IMR-90 (cell line): ENCODE measurements around the gene CD151. TPM values are rescaled to one million over a fixed set of nuclear protein-coding genes. Genes with fewer than 3 reads are reported as not detected.

Experiments
- ATAC-seq: fragments of 200-7000 bp; cut with Tn5 transposase; 2 replicates; pipeline ENCODE4 v1.9.1; 2020; ENCODE audit warnings: low read depth, mild to moderate bottlenecking, moderate library complexity
- BruUV-seq: library from RNA; stranded (reverse); fragments of 400-500 nt; replicated peaks from 2 replicates; lab custom pipeline; 2021; lab: Mats Ljungman, UMichigan
- CTCF ChIA-PET: fragments of 300-600 bp; formaldehyde crosslinking; extraction: SDS; loops from one replicate; lab custom pipeline; 2021; ENCODE audit warnings: antibody characterized with exemption; lab: Yijun Ruan, JAX
- POLR2A ChIA-PET: fragments of 300-600 bp; sonication (Branson Sonifier 250); formaldehyde crosslinking; loops from one replicate; lab custom pipeline; 2022; ENCODE audit warnings: antibody characterized with exemption; ENCODE audit not compliant: unreplicated experiment; lab: Charles Lee
- DNase-seq: peaks from one replicate; pipeline ENCODE4 v3.0.0; 2013
- H2AFZ ChIP-seq: replicated peaks from 2 replicates; pipeline ENCODE3; 2013; ENCODE audit warnings: low read length, mild to moderate bottlenecking; ENCODE audit not compliant: poor library complexity
- H2AK5ac ChIP-seq: 2 replicates; pipeline ENCODE4 v1.6.1; 2013; ENCODE audit warnings: low read depth, low read length, inconsistent platforms
- H2AK9ac ChIP-seq: replicated peaks from 2 replicates; pipeline ENCODE3; 2013; ENCODE audit warnings: mild to moderate bottlenecking, low read depth, low read length, moderate library complexity; ENCODE audit not compliant: poor library complexity
- H2BK120ac ChIP-seq: 2 replicates; pipeline ENCODE4 v1.6.1; 2013; ENCODE audit warnings: low read depth, low read length, inconsistent platforms
- H2BK15ac ChIP-seq: 3 replicates; pipeline ENCODE4 v1.6.1; 2013; ENCODE audit warnings: low read depth, low read length, inconsistent platforms
- H2BK20ac ChIP-seq: 2 replicates; pipeline ENCODE4 v1.6.1; 2013; ENCODE audit warnings: low read depth, mild to moderate bottlenecking, inconsistent platforms, low read length, moderate library complexity
- H2BK5ac ChIP-seq: 2 replicates; pipeline ENCODE4 v1.6.1; 2013; ENCODE audit warnings: mild to moderate bottlenecking, low read depth, low read length, inconsistent platforms; ENCODE audit not compliant: poor library complexity, severe bottlenecking
- H3K14ac ChIP-seq: replicated peaks from 2 replicates; pipeline ENCODE4 v1.6.1; 2013; ENCODE audit warnings: low read depth, low read length, inconsistent platforms
- H3K18ac ChIP-seq: 2 replicates; pipeline ENCODE4 v1.6.1; 2013; ENCODE audit warnings: low read depth, low read length, control low read depth
- H3K23ac ChIP-seq: 2 replicates; pipeline ENCODE4 v1.6.1; 2013; ENCODE audit warnings: low read depth, low read length, inconsistent platforms
- H3K27ac ChIP-seq: 2 replicates; pipeline ENCODE4 v1.5.1; 2013; ENCODE audit warnings: mild to moderate bottlenecking, control low read depth, low read length; ENCODE audit not compliant: insufficient read depth
- H3K27me3 ChIP-seq: 2 replicates; pipeline ENCODE4 v1.6.1; 2013; ENCODE audit warnings: low read length; ENCODE audit not compliant: control insufficient read depth, insufficient read depth
- H3K36me3 ChIP-seq: 2 replicates; pipeline ENCODE4 v1.6.1; 2013; ENCODE audit warnings: low read length, mixed read lengths; ENCODE audit not compliant: control insufficient read depth, insufficient read depth
- H3K4ac ChIP-seq: 2 replicates; pipeline ENCODE4 v1.6.1; 2013; ENCODE audit warnings: low read depth, low read length, inconsistent platforms
- H3K4me1 ChIP-seq: 2 replicates; pipeline ENCODE4 v1.6.1; 2013; ENCODE audit warnings: low read length, mixed read lengths; ENCODE audit not compliant: control insufficient read depth, insufficient read depth
- H3K4me2 ChIP-seq: 2 replicates; pipeline ENCODE4 v1.6.1; 2013; ENCODE audit warnings: low read depth, mild to moderate bottlenecking, control low read depth, low read length, moderate library complexity
- H3K4me3 ChIP-seq: 2 replicates; pipeline ENCODE4 v1.5.1; 2013; ENCODE audit warnings: low read depth, mild to moderate bottlenecking, control low read depth, low read length, moderate library complexity; ENCODE audit not compliant: insufficient read depth
- H3K56ac ChIP-seq: 2 replicates; pipeline ENCODE4 v1.6.1; 2013; ENCODE audit warnings: low read length, inconsistent platforms; ENCODE audit not compliant: insufficient read depth; ENCODE audit errors: extremely low read depth
- H3K79me1 ChIP-seq, 2 experiments: 2 replicates each; pipeline ENCODE4 v1.6.1; 2013; ENCODE audit warnings: low read length in 2 of 2, inconsistent platforms in 1 of 2, low read depth in 1 of 2
- H3K9ac ChIP-seq: 2 replicates; pipeline ENCODE4 v1.6.1; 2013; ENCODE audit warnings: low read depth, low read length, control low read depth
- H3K9me1 ChIP-seq: 2 replicates; pipeline ENCODE4 v1.6.1; 2013; ENCODE audit warnings: low read length, inconsistent platforms; ENCODE audit not compliant: insufficient read depth
- H3K9me3 ChIP-seq: 2 replicates; pipeline ENCODE4 v1.6.1; 2013; ENCODE audit warnings: low read length; ENCODE audit not compliant: control insufficient read depth, insufficient read depth
- H4K20me1 ChIP-seq: 2 replicates; pipeline ENCODE4 v1.6.1; 2013; ENCODE audit warnings: low read length, inconsistent platforms; ENCODE audit not compliant: insufficient read depth
- H4K5ac ChIP-seq: 2 replicates; pipeline ENCODE4 v1.6.1; 2013; ENCODE audit warnings: mild to moderate bottlenecking, low read depth, low read length, control low read depth
- H4K8ac ChIP-seq, 2 experiments: 2 replicates each; pipeline ENCODE4 v1.6.1; 2013; ENCODE audit warnings: low read depth in 2 of 2, low read length in 2 of 2, control low read depth in 1 of 2, inconsistent platforms in 1 of 2
- H4K91ac ChIP-seq: 2 replicates; pipeline ENCODE4 v1.6.1; 2013; ENCODE audit warnings: low read depth, low read length, inconsistent platforms; ENCODE audit not compliant: insufficient read depth
- CHD1 ChIP-seq: IDR thresholded peaks from 2 replicates; pipeline ENCODE4 v1.6.1; 2012; ENCODE audit warnings: low read depth, low read length, improper control_type of control experiment
- ELK1 ChIP-seq: fragments of 150-350 bp; IDR thresholded peaks from 2 replicates; pipeline ENCODE4 v1.6.1; 2016; ENCODE audit warnings: low read depth, mild to moderate bottlenecking, low read length, moderate library complexity, borderline replicate concordance
- FOS ChIP-seq: fragments of 150-350 bp; IDR thresholded peaks from 2 replicates; pipeline ENCODE4 v1.6.1; 2016; ENCODE audit warnings: low read depth, low read length
- MAFK ChIP-seq: IDR thresholded peaks from 2 replicates; pipeline ENCODE4 v1.6.1; 2012; ENCODE audit warnings: low read depth, low read length, improper control_type of control experiment
- MAZ ChIP-seq: IDR thresholded peaks from 2 replicates; pipeline ENCODE4 v1.6.1; 2012; ENCODE audit warnings: low read depth, mild to moderate bottlenecking, low read length, improper control_type of control experiment, moderate library complexity, borderline replicate concordance
- MXI1 ChIP-seq: IDR thresholded peaks from 2 replicates; pipeline ENCODE4 v1.6.1; 2012; ENCODE audit warnings: low read depth, mild to moderate bottlenecking, low read length, moderate library complexity, borderline replicate concordance
- NFE2L2 ChIP-seq: fragments of 150-350 bp; IDR thresholded peaks from 2 replicates; pipeline ENCODE4 v1.6.1; 2016; ENCODE audit warnings: low read depth, mild to moderate bottlenecking, low read length
- POLR2A ChIP-seq: IDR thresholded peaks from 2 replicates; pipeline ENCODE4 v1.6.1; 2012; ENCODE audit warnings: mild to moderate bottlenecking, low read depth, low read length
- RAD21 ChIP-seq: IDR thresholded peaks from 2 replicates; pipeline ENCODE4 v1.6.1; 2012; ENCODE audit warnings: low read length, improper control_type of control experiment
- RCOR1 ChIP-seq: IDR thresholded peaks from 2 replicates; pipeline ENCODE4 v1.6.1; 2012; ENCODE audit warnings: mild to moderate bottlenecking, low read length, improper control_type of control experiment; ENCODE audit not compliant: insufficient replicate concordance
- RFX5 ChIP-seq: IDR thresholded peaks from 2 replicates; pipeline ENCODE4 v1.8.0; 2012; ENCODE audit warnings: low read depth, mild to moderate bottlenecking, low read length, moderate library complexity
- SMC3 ChIP-seq: fragments of 150-350 bp; IDR thresholded peaks from 2 replicates; pipeline ENCODE4 v1.6.1; 2016; ENCODE audit warnings: low read depth, mild to moderate bottlenecking, antibody characterized with exemption, low read length, moderate library complexity
- USF2 ChIP-seq: fragments of 150-350 bp; IDR thresholded peaks from 2 replicates; pipeline ENCODE4 v1.6.1; 2017; ENCODE audit warnings: mild to moderate bottlenecking, antibody characterized with exemption, low read length, low read depth
- WGBS, 2 experiments: methylation state at CpG; one replicate each; pipeline versions ENCODE4 v1.1.5 to v1.1.7; 2013; ENCODE audit warnings: missing lambda C conversion rate in 2 of 2; ENCODE audit not compliant: insufficient read length in 1 of 2; ENCODE audit errors: extremely low coverage in 2 of 2; 5-methylcytosine and 5-hydroxymethylcytosine counted together
- dilution Hi-C: fragments of 300-500 bp; cut with HindIII; formaldehyde crosslinking; loops from one replicate; pipeline ENCODE4 v1.14.3; 2018; ENCODE audit warnings: low sequenced_read_pairs; ENCODE audit not compliant: unreplicated experiment
- in situ Hi-C: fragments of 300-500 bp; cut with MboI; formaldehyde crosslinking; loops from 3 replicates; pipeline ENCODE4 v1.14.3; 2019; ENCODE audit warnings: low sequenced_read_pairs, inconsistent platforms, mixed read lengths
- intact Hi-C: fragments of 100-400 bp; cut with micrococcal nuclease; formaldehyde crosslinking; loops from 2 replicates; pipeline ENCODE4 v1.10.0; 2022
- polyA plus RNA-seq, 3 experiments: library from polyadenylated mRNA; depleted of rRNA; stranded (reverse); fragments of >200 nt; gene quantifications; 2 replicates each; pipeline ENCODE4 v1.2.3, GENCODE V29; 2012; ENCODE audit warnings: low replicate concordance in 1 of 3
- total RNA-seq: library from RNA; depleted of rRNA; stranded (reverse); fragments of >200 nt; gene quantifications from 2 replicates; pipeline ENCODE4 v1.2.3, GENCODE V29; 2012
- TF ChIP-seq, protein P1 (sequence below): conservative IDR thresholded peaks from 2 replicates; pipeline ENCODE4 v1.5.1; 2012; ENCODE audit warnings: mild to moderate bottlenecking, low read depth, low read length, improper control_type of control experiment

CD151 gene
- total and polyA plus RNA-seq, 2 of the 4 experiments (the other 2 are of a cell fraction) = 1,150 to 1,267 TPM

DNA sequence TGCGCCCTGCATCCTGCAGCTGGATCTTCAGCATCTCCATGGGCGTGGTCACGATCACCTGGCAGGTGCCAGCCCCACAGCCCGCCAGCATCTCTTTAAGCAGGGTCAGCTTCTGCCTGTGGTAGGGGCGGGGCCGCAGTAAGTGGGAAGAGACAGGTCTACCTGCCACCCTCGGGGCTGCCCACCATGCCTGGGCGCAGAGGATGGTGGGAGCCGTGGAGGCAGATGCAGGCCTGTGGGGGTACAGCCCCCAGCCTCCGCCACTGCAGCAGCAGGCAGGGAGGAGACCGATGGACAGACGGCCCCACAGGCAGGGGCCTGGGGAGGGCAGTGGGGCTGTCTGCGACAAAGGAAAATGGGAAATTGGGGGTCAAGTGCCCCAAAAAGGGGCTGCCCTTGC lies 39.9 kb upstream of the CD151 start:
- CTCF ChIA-PET = no interaction called here
- Histone ChIP-seq H4K20me1 (peaks cover 17% of the 10 kb centered on the region), H3K18ac (no peak overlapping the region), H3K9me3 (no peaks in the 10 kb centered on the region), H2BK5ac (no peak overlapping the region), H2AFZ (no peak overlapping the region), H2BK120ac (no peak overlapping the region), H3K4me2 (no peak overlapping the region), H3K4me3 (no peak overlapping the region), H3K56ac (no peak overlapping the region), H3K9me1 (peaks cover 6% of the 10 kb centered on the region; the same call in 1 of the 2 replicates), H2BK15ac (no peak overlapping the region), H2BK20ac (no peak overlapping the region), H3K27ac (no peak overlapping the region), H3K23ac (no peak overlapping the region), H4K91ac (no peak overlapping the region), H3K36me3 (peaks cover 23% of the 10 kb centered on the region; the same call in 1 of the 2 replicates), H3K14ac (no peak overlapping the region), H2AK9ac (no peak overlapping the region), H4K5ac (no peak overlapping the region), H4K8ac (no peak overlapping the region), H3K27me3 (no peaks in the 10 kb centered on the region), H3K79me1 (peaks cover 0 to 27% of the 10 kb centered on the region in 2 experiments; a peak in 3 of 4 replicates), H2AK5ac (no peak overlapping the region), H3K4me1 (peaks cover 14% of the 10 kb centered on the region), H3K4ac (no peak overlapping the region), H3K9ac (no peak overlapping the region)
- 97% methylated on average over 5 of the region's 13 CpGs; no CpG with 5 or more reads in 1 of the 2 experiments for WGBS, 2 experiments
- intact Hi-C loops (no loop called here), dilution Hi-C loops (no loop called here), in situ Hi-C loops (no loop called here)
- POLR2A ChIA-PET = interaction anchor here (0.6 kb wide), 1 partner anchor 89 kb away, joined by 3 read pairs; no protein-coding TSS in a partner anchor
- DNase-seq (no peak), ATAC-seq (no peak)
- BruUV-seq = no TSS peak
- no peak for TF ChIP-seq USF2
- no peak for TF ChIP-seq ELK1
- no peak for TF ChIP-seq FOS
- TF ChIP-seq CHD1 = no peak
- TF ChIP-seq NFE2L2 = no peak
- no peak for TF ChIP-seq RCOR1
- TF ChIP-seq POLR2A = no peak
- TF ChIP-seq MXI1 = no peak
- TF ChIP-seq MAZ = no peak
- no peak for TF ChIP-seq RFX5
- TF ChIP-seq, protein P1, sequence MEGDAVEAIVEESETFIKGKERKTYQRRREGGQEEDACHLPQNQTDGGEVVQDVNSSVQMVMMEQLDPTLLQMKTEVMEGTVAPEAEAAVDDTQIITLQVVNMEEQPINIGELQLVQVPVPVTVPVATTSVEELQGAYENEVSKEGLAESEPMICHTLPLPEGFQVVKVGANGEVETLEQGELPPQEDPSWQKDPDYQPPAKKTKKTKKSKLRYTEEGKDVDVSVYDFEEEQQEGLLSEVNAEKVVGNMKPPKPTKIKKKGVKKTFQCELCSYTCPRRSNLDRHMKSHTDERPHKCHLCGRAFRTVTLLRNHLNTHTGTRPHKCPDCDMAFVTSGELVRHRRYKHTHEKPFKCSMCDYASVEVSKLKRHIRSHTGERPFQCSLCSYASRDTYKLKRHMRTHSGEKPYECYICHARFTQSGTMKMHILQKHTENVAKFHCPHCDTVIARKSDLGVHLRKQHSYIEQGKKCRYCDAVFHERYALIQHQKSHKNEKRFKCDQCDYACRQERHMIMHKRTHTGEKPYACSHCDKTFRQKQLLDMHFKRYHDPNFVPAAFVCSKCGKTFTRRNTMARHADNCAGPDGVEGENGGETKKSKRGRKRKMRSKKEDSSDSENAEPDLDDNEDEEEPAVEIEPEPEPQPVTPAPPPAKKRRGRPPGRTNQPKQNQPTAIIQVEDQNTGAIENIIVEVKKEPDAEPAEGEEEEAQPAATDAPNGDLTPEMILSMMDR = no peak
- TF ChIP-seq SMC3 = no peak
- no peak for TF ChIP-seq MAFK
- no peak for TF ChIP-seq RAD21
